HEK293T (cell line): Measurements from ENCODE around the gene WNT7A.

Source experiments
- CTCF ChIA-PET: fragments of 350-600 bp; formaldehyde crosslinking; extraction: SDS; loops from one replicate; lab custom pipeline; 2021; ENCODE audit warnings: antibody characterized with exemption, inconsistent platforms; lab: Yijun Ruan, JAX
- POLR2A ChIA-PET: fragments of 350-600 bp; formaldehyde crosslinking; extraction: SDS; loops from one replicate; lab custom pipeline; 2020; ENCODE audit warnings: antibody characterized with exemption, inconsistent platforms; lab: Yijun Ruan, JAX
- DNase-seq: peaks from one replicate; pipeline ENCODE4 v3.0.0; 2012; ENCODE audit warnings: mixed read lengths; ENCODE audit errors: extremely low spot score
- ARNT ChIP-seq: fragments of 450-650 bp; IDR thresholded peaks from 2 replicates; pipeline ENCODE4 v1.6.1; 2017; ENCODE audit warnings: mild to moderate bottlenecking
- BHLHE40 ChIP-seq: fragments of 450-650 bp; IDR thresholded peaks from 2 replicates; pipeline ENCODE4 v1.6.1; 2016; ENCODE audit warnings: mild to moderate bottlenecking, moderate library complexity, borderline replicate concordance
- CTBP1 ChIP-seq: fragments of 450-650 bp; IDR thresholded peaks from 2 replicates; pipeline ENCODE4 v1.6.1; 2016; ENCODE audit warnings: borderline replicate concordance
- ELF4 ChIP-seq: fragments of 450-650 bp; IDR thresholded peaks from 2 replicates; pipeline ENCODE4 v1.6.1; 2017; ENCODE audit warnings: antibody characterized with exemption
- FOXA1 ChIP-seq: fragments of 450-650 bp; IDR thresholded peaks from 2 replicates; pipeline ENCODE4 v1.6.1; 2016; ENCODE audit warnings: mild to moderate bottlenecking
- FOXK2 ChIP-seq: fragments of 450-650 bp; IDR thresholded peaks from 2 replicates; pipeline ENCODE4 v1.6.1; 2016; ENCODE audit warnings: mild to moderate bottlenecking
- FOXM1 ChIP-seq: fragments of 450-650 bp; IDR thresholded peaks from 2 replicates; pipeline ENCODE4 v1.6.1; 2017; ENCODE audit warnings: mild to moderate bottlenecking, borderline replicate concordance
- HDGF ChIP-seq: fragments of 450-650 bp; IDR thresholded peaks from 2 replicates; pipeline ENCODE4 v1.6.1; 2017; ENCODE audit warnings: antibody characterized with exemption, borderline replicate concordance
- L3MBTL2 ChIP-seq: fragments of 450-650 bp; conservative IDR thresholded peaks from 2 replicates; pipeline ENCODE4 v1.6.1; 2016; ENCODE audit warnings: mild to moderate bottlenecking
- LEF1 ChIP-seq: fragments of 450-650 bp; IDR thresholded peaks from 2 replicates; pipeline ENCODE4 v1.6.1; 2017; ENCODE audit warnings: mild to moderate bottlenecking, borderline replicate concordance
- NFRKB ChIP-seq: fragments of 450-650 bp; IDR thresholded peaks from 2 replicates; pipeline ENCODE4 v1.6.1; 2016; ENCODE audit warnings: mild to moderate bottlenecking, moderate library complexity
- PKNOX1 ChIP-seq: fragments of 450-650 bp; IDR thresholded peaks from 2 replicates; pipeline ENCODE4 v1.6.1; 2016
- SP1 ChIP-seq: fragments of 450-650 bp; IDR thresholded peaks from 2 replicates; pipeline ENCODE4 v1.6.1; 2017
- SUZ12 ChIP-seq: fragments of 450-650 bp; IDR thresholded peaks from 2 replicates; pipeline ENCODE4 v1.6.1; 2016; ENCODE audit warnings: mild to moderate bottlenecking
- TARDBP ChIP-seq: fragments of 450-650 bp; IDR thresholded peaks from 2 replicates; pipeline ENCODE4 v1.6.1; 2016
- ZNF384 ChIP-seq: fragments of 450-650 bp; IDR thresholded peaks from 2 replicates; pipeline ENCODE4 v1.6.1; 2016

The WNT7A gene

GRCh38 chr3:13853978-13854296, 25.9 kb downstream of the WNT7A start:
- CTCF ChIA-PET, result no interaction called here
- POLR2A ChIA-PET, result no interaction called here
- TF ChIP-seq SP1 (no peak), L3MBTL2 (no peak), LEF1 (no peak), CTBP1 (no peak), BHLHE40 (no peak), ELF4 (no peak), FOXK2 (no peak), PKNOX1 (no peak), ZNF384 (no peak)
- DNase-seq, result no peak

DNA sequence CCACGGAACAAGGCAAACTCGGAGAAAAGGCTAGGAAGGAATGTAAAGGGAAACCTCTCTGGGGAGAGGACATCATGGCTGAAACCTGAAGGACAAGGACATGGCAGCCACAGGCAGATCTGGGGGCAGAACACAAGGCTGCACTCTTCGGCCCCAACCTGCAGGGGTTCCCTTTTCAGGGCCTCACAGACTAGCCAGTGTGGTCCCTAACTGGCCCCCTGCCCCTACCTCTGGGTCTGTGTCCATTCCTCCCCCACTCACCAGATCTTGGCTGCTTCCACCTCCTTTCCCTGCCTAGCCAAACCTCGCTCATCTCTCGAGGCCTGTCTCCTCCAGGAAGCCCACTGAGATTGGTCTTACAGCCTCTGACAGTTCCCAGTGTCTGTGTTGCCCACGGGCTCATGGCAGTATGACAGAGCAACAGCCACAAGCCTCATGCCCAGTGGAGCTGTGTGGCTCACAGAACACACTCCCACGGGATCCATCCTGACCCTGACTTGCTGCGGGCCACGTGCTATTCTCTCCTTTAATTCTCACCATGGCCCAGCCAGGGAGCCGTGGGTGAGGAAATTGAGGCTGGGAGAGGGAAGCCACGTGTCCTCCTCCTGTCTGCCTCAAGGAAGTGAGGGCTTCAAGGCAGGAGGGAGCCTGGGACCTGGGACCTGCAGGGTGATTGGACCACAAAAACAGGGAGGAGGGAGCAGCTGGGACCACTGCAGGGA, 26.5 kb downstream of the WNT7A start:
- no peak for DNase-seq
- CTCF ChIA-PET, result no interaction called here
- TF ChIP-seq ZNF384, result no peak
- POLR2A ChIA-PET, result no interaction called here

DNA sequence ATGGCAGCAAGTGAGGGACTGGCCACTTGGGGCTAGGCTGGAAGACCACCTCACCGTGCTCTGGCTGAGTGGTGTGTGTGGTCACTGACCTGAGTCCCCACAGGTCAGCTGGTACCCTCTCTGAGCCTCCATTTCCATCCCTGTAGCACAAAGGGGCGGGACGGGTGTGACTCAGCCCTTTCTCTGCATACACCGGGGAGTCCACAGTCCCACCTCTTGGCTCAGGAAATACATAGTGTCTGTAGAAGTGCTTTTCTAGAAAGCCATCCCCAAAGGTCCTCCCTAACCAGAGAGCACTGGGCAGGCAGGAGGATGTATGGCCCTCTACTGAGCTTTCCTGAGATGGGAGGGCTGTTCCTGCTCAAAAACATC, 27.2 kb downstream of the WNT7A start:
- ChIA-PET POLR2A (no interaction called here), CTCF (no interaction called here)
- TF ChIP-seq L3MBTL2, result no peak
- TF ChIP-seq ARNT, result no peak
- no peak for TF ChIP-seq SUZ12
- no peak for TF ChIP-seq LEF1
- no peak for TF ChIP-seq HDGF
- TF ChIP-seq SP1, result no peak
- TF ChIP-seq ZNF384, result no peak
- no peak for TF ChIP-seq CTBP1
- no peak for DNase-seq

GRCh38 chr3:13851997-13852637, 27.8 kb downstream of the WNT7A start:
- DNase-seq, result no peak
- POLR2A ChIA-PET, result no interaction called here
- CTCF ChIA-PET, result no interaction called here
- TF ChIP-seq CTBP1 (no peak), ARNT (no peak), SUZ12 (no peak), FOXM1 (no peak), SP1 (no peak), FOXK2 (no peak), NFRKB (no peak), PKNOX1 (no peak), ELF4 (no peak)

DNA sequence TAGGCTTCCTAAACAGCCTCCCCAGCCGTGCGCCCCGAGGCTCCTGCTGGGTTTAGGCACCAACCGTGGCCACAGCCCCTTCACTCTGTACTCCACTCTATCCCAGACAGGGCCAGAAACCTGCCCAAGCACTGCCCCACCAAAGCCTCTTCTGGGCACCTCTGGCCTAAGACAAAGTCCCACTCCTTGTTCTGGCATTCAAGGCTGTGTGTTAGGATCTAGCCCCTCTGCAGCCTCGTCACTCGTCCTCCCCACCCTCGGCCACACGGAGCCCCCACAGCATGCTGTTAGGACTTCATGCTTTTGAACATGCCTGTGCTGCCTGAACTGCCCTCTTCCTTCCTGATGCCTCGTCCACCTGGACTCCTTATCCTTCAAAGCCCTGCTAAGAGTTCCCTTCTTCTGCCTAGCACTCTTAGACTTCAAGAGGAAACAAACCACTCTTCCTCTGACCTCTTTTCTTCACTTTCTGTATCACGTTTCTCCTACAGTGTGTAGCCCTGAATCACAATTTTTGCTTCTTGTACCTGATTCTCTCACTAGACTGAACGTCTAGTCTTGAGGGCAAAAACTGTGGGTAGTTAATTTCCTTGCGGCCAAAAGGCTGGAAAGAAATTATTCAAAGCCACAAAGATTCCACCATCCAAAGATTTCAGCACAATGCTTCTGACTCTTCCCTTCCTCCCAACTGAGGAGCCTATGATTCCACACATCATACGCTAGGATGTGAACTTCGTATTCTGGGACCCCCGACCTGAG, 28.6 kb downstream of the WNT7A start:
- no peak for DNase-seq
- CTCF ChIA-PET, result no interaction called here
- TF ChIP-seq PKNOX1 (no peak), FOXA1 (no peak), ELF4 (no peak), FOXM1 (no peak), TARDBP (no peak), CTBP1 (no peak), ARNT (no peak), HDGF (no peak), LEF1 (no peak), SP1 (no peak), L3MBTL2 (no peak), FOXK2 (no peak), BHLHE40 (no peak), SUZ12 (no peak), ZNF384 (no peak), NFRKB (no peak)
- POLR2A ChIA-PET, result no interaction called here

DNA sequence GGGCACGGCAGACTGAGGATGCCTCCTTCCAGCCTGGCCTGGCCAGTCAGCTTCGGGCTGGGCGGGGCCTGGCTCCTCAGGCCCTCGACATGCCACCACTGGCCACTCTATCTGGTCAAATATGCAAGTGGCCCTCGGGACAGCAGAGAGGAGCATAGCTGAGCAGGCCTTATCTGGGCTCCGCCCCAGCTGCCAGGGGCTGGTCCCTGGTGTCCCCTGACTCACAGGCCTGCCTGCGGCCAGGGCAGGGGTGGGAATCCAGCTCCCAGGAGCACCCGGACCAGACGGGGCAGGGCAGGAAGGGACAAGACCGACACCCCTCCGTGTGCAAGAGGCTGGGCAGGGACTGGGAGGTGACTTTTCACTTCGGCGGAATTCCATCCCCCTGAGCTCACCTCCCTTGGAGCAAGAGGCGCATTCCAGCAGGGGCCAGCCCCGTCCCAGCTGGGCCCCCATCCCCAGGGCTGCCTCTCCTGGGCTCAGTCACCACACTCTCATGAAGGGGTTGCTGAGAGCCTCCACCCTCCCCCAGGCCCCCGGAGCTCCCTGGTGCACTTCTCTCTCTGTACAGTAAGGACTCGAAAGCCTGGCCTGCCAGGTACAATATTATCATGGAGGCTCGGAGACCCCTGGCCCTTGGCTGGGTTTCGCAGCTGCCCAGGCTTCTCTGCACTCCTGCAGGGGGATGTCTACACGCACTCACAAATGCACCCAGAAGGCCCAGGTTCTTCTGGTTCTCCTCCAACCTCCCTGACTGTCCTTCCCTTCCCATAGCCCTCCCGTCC, 29.5 kb downstream of the WNT7A start:
- no peak for DNase-seq
- no peak for TF ChIP-seq L3MBTL2
- no peak for TF ChIP-seq FOXA1
- no peak for TF ChIP-seq HDGF
- TF ChIP-seq ARNT, result no peak
- no peak for TF ChIP-seq BHLHE40
- no peak for TF ChIP-seq PKNOX1
- no peak for TF ChIP-seq SP1
- no peak for TF ChIP-seq LEF1
- no peak for TF ChIP-seq NFRKB
- TF ChIP-seq ELF4, result no peak
- TF ChIP-seq SUZ12, result no peak
- no peak for TF ChIP-seq TARDBP
- TF ChIP-seq FOXM1, result no peak
- no peak for TF ChIP-seq ZNF384
- TF ChIP-seq CTBP1, result no peak
- TF ChIP-seq FOXK2, result no peak
- CTCF ChIA-PET, result no interaction called here
- POLR2A ChIA-PET, result no interaction called here
